DOHH2 (cell line): Measurements from ENCODE around the gene JMJD8.

ENCODE experiments used
- H3F3A ChIP-seq: fragments of 200-600 bp; sonication (generic), shearing (Covaris generic); 2 replicates; pipeline ENCODE4 v1.6.0; 2016; ENCODE audit warnings: antibody characterized with exemption, mild to moderate bottlenecking; ENCODE audit not compliant: control insufficient read depth, insufficient read depth
- H3K27ac ChIP-seq: fragments of 200-600 bp; sonication (generic); 2 replicates; pipeline ENCODE4 v1.5.1; 2014; ENCODE audit warnings: low read depth, mild to moderate bottlenecking, low read length, moderate library complexity
- H3K27me3 ChIP-seq: fragments of 200-600 bp; sonication (generic); 2 replicates; pipeline ENCODE4 v1.6.1; 2014; ENCODE audit warnings: mild to moderate bottlenecking, low read length, mixed read lengths; ENCODE audit not compliant: control insufficient read depth
- H3K36me3 ChIP-seq: fragments of 200-600 bp; sonication (generic); 2 replicates; pipeline ENCODE4 v1.6.1; 2014; ENCODE audit warnings: mild to moderate bottlenecking, low read length, moderate library complexity, mixed read lengths; ENCODE audit not compliant: control insufficient read depth
- H3K4me1 ChIP-seq: fragments of 200-600 bp; sonication (generic); 2 replicates; pipeline ENCODE4 v1.6.1; 2014; ENCODE audit warnings: mild to moderate bottlenecking, low read length, mixed read lengths; ENCODE audit not compliant: control insufficient read depth
- H3K4me2 ChIP-seq: fragments of 200-600 bp; sonication (generic); 2 replicates; pipeline ENCODE4 v1.6.0; 2014; ENCODE audit warnings: mild to moderate bottlenecking, low read length, moderate library complexity
- H3K4me3 ChIP-seq: fragments of 200-600 bp; sonication (generic); 2 replicates; pipeline ENCODE4 v1.5.1; 2014; ENCODE audit warnings: mild to moderate bottlenecking, low read length, mixed read lengths
- H3K79me2 ChIP-seq: fragments of 200-600 bp; sonication (generic); 2 replicates; pipeline ENCODE4 v1.6.1; 2014; ENCODE audit warnings: mild to moderate bottlenecking, low read length, mixed read lengths; ENCODE audit not compliant: control insufficient read depth
- H3K9me2 ChIP-seq: fragments of 200-600 bp; sonication (generic); replicated peaks from 2 replicates; pipeline ENCODE4 v1.6.1; 2014; ENCODE audit warnings: mild to moderate bottlenecking, low read length, mixed read lengths; ENCODE audit not compliant: control insufficient read depth
- H3K9me3 ChIP-seq: fragments of 200-600 bp; sonication (generic); 2 replicates; pipeline ENCODE4 v1.6.1; 2014; ENCODE audit warnings: antibody characterized with exemption, low read length, mixed read lengths; ENCODE audit not compliant: control insufficient read depth, insufficient read depth
- H4K20me1 ChIP-seq: fragments of 200-600 bp; sonication (generic); 2 replicates; pipeline ENCODE4 v1.6.0; 2014; ENCODE audit warnings: low read depth, mild to moderate bottlenecking, antibody characterized with exemption, low read length, moderate library complexity; ENCODE audit not compliant: control insufficient read depth, insufficient read depth
- EZH2phosphoT487 ChIP-seq: fragments of 200-600 bp; sonication (generic); IDR thresholded peaks from 2 replicates; pipeline ENCODE4 v1.6.1; 2017; ENCODE audit warnings: borderline replicate concordance, mild to moderate bottlenecking, antibody characterized with exemption, low read length, moderate library complexity, mixed read lengths
- TF ChIP-seq, protein P1 (sequence below): fragments of 200-600 bp; sonication (generic); IDR thresholded peaks from one replicate; pipeline ENCODE4 v1.5.1; 2014; ENCODE audit warnings: antibody characterized with exemption, mild to moderate bottlenecking, low read depth, low read length; ENCODE audit not compliant: poor library complexity, severe bottlenecking

JMJD8 gene

DNA sequence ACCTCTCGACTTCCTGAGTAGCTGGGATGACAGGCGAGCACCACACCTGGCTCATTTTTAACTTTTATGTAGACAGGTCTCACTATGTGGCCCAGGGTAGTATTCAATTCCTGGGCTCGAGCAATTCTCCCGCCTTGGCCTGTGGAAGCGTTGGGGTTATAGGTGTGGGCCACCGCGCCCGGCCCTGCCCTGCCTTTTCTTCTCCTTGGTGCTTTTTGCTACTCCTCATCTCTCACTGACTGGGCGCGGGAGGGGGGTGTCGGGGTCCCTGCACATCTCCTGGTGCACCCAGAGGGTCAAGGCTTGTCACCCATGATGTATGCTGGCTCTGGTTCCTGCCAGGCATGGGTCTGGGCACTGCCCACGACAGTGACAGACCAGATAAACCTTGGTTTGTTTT lies 39.6 kb downstream of the JMJD8 start:
- peaks cover 47% of the 10 kb centered on the region for H3K4me1 ChIP-seq
- H3K4me2 ChIP-seq: no peak overlapping the region
- H3K9me2 ChIP-seq: no peaks in the 10 kb centered on the region
- no peaks in the 10 kb centered on the region for H3K27me3 ChIP-seq
- H3F3A ChIP-seq: peaks cover 13% of the 10 kb centered on the region
- peaks cover 36% of the 10 kb centered on the region for H3K36me3 ChIP-seq
- no peaks in the 10 kb centered on the region for H4K20me1 ChIP-seq
- TF ChIP-seq, protein P1, sequence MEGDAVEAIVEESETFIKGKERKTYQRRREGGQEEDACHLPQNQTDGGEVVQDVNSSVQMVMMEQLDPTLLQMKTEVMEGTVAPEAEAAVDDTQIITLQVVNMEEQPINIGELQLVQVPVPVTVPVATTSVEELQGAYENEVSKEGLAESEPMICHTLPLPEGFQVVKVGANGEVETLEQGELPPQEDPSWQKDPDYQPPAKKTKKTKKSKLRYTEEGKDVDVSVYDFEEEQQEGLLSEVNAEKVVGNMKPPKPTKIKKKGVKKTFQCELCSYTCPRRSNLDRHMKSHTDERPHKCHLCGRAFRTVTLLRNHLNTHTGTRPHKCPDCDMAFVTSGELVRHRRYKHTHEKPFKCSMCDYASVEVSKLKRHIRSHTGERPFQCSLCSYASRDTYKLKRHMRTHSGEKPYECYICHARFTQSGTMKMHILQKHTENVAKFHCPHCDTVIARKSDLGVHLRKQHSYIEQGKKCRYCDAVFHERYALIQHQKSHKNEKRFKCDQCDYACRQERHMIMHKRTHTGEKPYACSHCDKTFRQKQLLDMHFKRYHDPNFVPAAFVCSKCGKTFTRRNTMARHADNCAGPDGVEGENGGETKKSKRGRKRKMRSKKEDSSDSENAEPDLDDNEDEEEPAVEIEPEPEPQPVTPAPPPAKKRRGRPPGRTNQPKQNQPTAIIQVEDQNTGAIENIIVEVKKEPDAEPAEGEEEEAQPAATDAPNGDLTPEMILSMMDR: no peak
- no peak for TF ChIP-seq EZH2phosphoT487
- H3K79me2 ChIP-seq: peaks cover 85% of the 10 kb centered on the region
- no peak overlapping the region for H3K27ac ChIP-seq
- no peaks in the 10 kb centered on the region for H3K9me3 ChIP-seq
- H3K4me3 ChIP-seq: no peak overlapping the region

DNA sequence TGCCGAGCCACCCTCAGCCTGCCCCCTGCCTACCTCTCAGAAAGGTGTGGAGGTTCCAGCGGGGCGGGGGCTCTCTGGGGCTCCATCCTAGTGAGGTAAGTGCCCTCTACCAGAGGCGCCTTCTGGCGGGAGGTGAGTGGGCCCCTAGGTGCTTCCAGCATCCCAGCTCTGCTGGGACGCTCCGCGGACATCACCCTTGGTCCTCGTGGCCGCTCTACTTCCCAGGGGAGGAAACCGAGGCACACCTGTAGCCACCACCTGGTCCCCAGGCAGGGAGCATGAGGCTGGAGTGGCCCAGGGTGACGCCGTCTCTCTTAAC lies 41.1 kb downstream of the JMJD8 start:
- no peaks in the 10 kb centered on the region for H3K9me2 ChIP-seq
- TF ChIP-seq, protein P1: no peak
- no peak for TF ChIP-seq EZH2phosphoT487
- H3K27ac ChIP-seq: peak overlapping the region; percentile 52; the same call in 1 of the 2 replicates
- H3K4me3 ChIP-seq: peak overlapping the region; percentile 92
- H3K9me3 ChIP-seq: no peaks in the 10 kb centered on the region
- peaks cover 28% of the 10 kb centered on the region for H3K36me3 ChIP-seq
- H4K20me1 ChIP-seq: no peaks in the 10 kb centered on the region
- H3K4me2 ChIP-seq: peak overlapping the region; percentile 92
- H3K27me3 ChIP-seq: no peaks in the 10 kb centered on the region
- peaks cover 74% of the 10 kb centered on the region for H3K79me2 ChIP-seq
- H3F3A ChIP-seq: peaks cover 15% of the 10 kb centered on the region
- peaks cover 53% of the 10 kb centered on the region for H3K4me1 ChIP-seq

DNA sequence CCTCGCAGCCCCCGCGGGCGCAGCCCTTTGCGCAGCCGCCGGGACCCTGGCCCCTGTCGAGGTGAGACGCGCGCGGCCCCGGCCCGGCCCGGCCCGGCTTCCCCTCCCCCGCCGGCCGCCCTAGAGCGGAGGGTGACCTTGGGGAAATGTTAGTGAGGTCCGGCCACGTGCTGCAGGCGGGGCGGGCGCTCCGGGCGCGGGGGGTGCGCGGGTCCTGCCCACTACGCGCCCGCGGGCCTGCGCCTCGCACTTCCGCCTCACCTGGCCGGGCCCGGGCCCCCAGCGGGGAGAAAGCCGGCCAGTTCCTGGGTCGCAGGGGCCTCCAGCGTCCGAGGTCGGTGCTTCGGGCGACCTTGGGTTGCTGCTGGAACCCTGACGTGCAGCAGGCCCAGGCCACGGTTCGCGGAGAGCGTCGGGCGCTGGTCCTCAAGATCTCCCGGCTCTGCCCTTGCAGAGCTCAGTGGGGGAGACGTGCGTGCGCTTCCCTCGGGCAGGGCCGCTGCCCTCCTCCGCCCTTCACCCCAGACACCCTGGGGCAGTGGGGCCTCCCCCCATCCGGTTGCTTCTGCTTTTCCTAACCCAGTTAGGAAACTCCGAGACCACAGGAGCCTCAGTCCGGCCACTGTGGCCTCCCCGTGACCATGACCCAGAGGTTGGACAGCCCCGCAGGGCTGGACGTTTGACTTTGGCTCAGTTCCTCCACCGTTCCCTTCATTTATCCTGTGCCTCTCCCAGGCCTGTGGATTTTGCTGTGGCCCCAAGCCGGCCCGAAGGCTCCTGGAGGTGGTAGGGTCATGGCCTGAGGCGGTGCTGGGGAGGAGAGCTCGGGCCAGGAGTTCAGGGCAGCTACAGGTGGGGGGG lies 41.7 kb downstream of the JMJD8 start:
- peaks cover 53% of the 10 kb centered on the region for H3K4me1 ChIP-seq

More for the DNA sequence above, 41.7 kb downstream of the JMJD8 start:
- H3K4me2 ChIP-seq: peak overlapping the region; percentile 92
- H3K27me3 ChIP-seq: no peaks in the 10 kb centered on the region
- H3K27ac ChIP-seq: peak overlapping the region; percentile 52
- TF ChIP-seq, protein P1: no peak
- TF ChIP-seq EZH2phosphoT487: no peak
- peaks cover 15% of the 10 kb centered on the region for H3F3A ChIP-seq
- no peaks in the 10 kb centered on the region for H3K9me2 ChIP-seq
- H3K9me3 ChIP-seq: no peaks in the 10 kb centered on the region
- peak overlapping the region; percentile 92 for H3K4me3 ChIP-seq
- peaks cover 68% of the 10 kb centered on the region for H3K79me2 ChIP-seq
- H3K36me3 ChIP-seq: peaks cover 24% of the 10 kb centered on the region
- no peaks in the 10 kb centered on the region for H4K20me1 ChIP-seq
